PC-9 (cell line): ENCODE results near the gene TUT4.

Experiments used
- EZH2 ChIP-seq: fragments of 200-600 bp; sonication (generic); IDR thresholded peaks from 2 replicates; pipeline ENCODE4 v1.8.0; 2017; ENCODE audit warnings: antibody characterized with exemption, low read depth
- TF ChIP-seq, protein P1 (sequence below): fragments of 200-600 bp; sonication (generic); conservative IDR thresholded peaks from 2 replicates; pipeline ENCODE4 v1.6.1; 2017; ENCODE audit warnings: mixed run types, antibody characterized with exemption, mild to moderate bottlenecking, moderate library complexity

DNA sequence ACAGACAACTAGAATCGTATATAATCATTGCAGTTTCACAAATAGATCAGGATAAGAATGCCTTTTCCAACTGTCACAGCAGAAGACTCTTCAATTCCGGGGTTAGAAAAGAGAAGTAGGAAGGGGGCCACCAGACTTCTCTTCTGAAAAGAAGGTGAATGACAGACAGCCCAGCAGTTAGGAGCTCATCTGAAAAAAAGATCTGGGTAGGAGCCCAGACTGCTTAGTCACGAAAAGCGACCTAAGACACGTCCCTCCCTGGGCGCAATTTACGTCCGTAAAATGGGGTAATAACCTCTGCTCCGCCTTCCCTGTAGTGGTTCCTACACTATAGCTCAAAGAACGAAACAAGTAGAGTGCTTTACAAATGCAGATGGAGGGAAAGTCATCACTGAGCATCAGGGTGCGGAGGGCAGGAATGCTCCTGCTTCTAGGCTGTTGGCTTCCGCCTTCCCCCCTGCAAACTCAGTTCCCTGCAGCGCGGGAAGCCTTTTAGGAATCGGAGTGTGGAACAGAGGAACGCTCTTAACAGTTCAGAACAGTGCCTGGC, 149.3 kb downstream of the TUT4 start:
- TF ChIP-seq, protein P1, sequence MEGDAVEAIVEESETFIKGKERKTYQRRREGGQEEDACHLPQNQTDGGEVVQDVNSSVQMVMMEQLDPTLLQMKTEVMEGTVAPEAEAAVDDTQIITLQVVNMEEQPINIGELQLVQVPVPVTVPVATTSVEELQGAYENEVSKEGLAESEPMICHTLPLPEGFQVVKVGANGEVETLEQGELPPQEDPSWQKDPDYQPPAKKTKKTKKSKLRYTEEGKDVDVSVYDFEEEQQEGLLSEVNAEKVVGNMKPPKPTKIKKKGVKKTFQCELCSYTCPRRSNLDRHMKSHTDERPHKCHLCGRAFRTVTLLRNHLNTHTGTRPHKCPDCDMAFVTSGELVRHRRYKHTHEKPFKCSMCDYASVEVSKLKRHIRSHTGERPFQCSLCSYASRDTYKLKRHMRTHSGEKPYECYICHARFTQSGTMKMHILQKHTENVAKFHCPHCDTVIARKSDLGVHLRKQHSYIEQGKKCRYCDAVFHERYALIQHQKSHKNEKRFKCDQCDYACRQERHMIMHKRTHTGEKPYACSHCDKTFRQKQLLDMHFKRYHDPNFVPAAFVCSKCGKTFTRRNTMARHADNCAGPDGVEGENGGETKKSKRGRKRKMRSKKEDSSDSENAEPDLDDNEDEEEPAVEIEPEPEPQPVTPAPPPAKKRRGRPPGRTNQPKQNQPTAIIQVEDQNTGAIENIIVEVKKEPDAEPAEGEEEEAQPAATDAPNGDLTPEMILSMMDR = no peak
- no peak for TF ChIP-seq EZH2
